Mesendoderm (in vitro differentiated cells): ENCODE results near the gene TRIP10.
"Not testable (repeated sequence)": the region's sequence is repeated elsewhere in the genome, so short reads cannot be mapped to it uniquely, and the experiment has no call there.

Experiments
- DNase-seq: peaks from one replicate; pipeline ENCODE4 v3.0.0; 2013
- H2AK5ac ChIP-seq: 2 replicates; pipeline ENCODE4 v1.6.1; 2013; ENCODE audit warnings: low read length, inconsistent platforms
- H2BK120ac ChIP-seq: 2 replicates; pipeline ENCODE4 v1.6.1; 2013; ENCODE audit warnings: low read depth, mild to moderate bottlenecking, low read length, moderate library complexity, mixed read lengths
- H2BK15ac ChIP-seq: replicated peaks from 2 replicates; pipeline ENCODE4 v1.6.1; 2013; ENCODE audit warnings: low read depth, mild to moderate bottlenecking, moderate library complexity
- H2BK5ac ChIP-seq: 2 replicates; pipeline ENCODE4 v1.6.1; 2013; ENCODE audit warnings: low read length, inconsistent platforms
- H3K18ac ChIP-seq: 2 replicates; pipeline ENCODE4 v1.6.1; 2013; ENCODE audit warnings: mild to moderate bottlenecking, low read length, mixed read lengths
- H3K23ac ChIP-seq: one replicate; pipeline ENCODE4 v1.6.1; 2013; ENCODE audit warnings: low read length
- H3K27ac ChIP-seq: 2 replicates; pipeline ENCODE4 v1.5.1; 2013; ENCODE audit warnings: low read depth, mild to moderate bottlenecking, inconsistent platforms, low read length, moderate library complexity
- H3K27me3 ChIP-seq: 2 replicates; pipeline ENCODE4 v1.6.1; 2013; ENCODE audit warnings: low read length, control low read depth, mild to moderate bottlenecking, inconsistent platforms; ENCODE audit not compliant: insufficient read depth, poor library complexity
- H3K36me3 ChIP-seq: 2 replicates; pipeline ENCODE4 v1.6.1; 2013; ENCODE audit warnings: low read length, inconsistent platforms; ENCODE audit not compliant: control insufficient read depth, insufficient read depth
- H3K4ac ChIP-seq: one replicate; pipeline ENCODE4 v1.6.1; 2013; ENCODE audit warnings: low read depth, mild to moderate bottlenecking, low read length, moderate library complexity
- H3K4me1 ChIP-seq: 2 replicates; pipeline ENCODE4 v1.6.1; 2013; ENCODE audit warnings: low read depth, low read length, inconsistent platforms; ENCODE audit not compliant: control insufficient read depth
- H3K4me2 ChIP-seq: 2 replicates; pipeline ENCODE4 v1.6.1; 2013; ENCODE audit warnings: low read length
- H3K4me3 ChIP-seq: 2 replicates; pipeline ENCODE4 v1.5.1; 2013; ENCODE audit warnings: mild to moderate bottlenecking, low read length
- H3K56ac ChIP-seq: one replicate; pipeline ENCODE4 v1.6.1; 2013; ENCODE audit warnings: low read length
- H3K79me1 ChIP-seq: 2 replicates; pipeline ENCODE4 v1.6.1; 2013; ENCODE audit warnings: low read length, inconsistent platforms
- H3K79me2 ChIP-seq: 2 replicates; pipeline ENCODE4 v1.6.1; 2013; ENCODE audit warnings: mild to moderate bottlenecking, low read length; ENCODE audit not compliant: control insufficient read depth, insufficient read depth
- H3K9ac ChIP-seq: 2 replicates; pipeline ENCODE4 v1.6.1; 2013; ENCODE audit warnings: low read length, inconsistent platforms
- H4K5ac ChIP-seq: one replicate; pipeline ENCODE4 v1.6.1; 2013; ENCODE audit warnings: low read length
- H4K8ac ChIP-seq: one replicate; pipeline ENCODE4 v1.6.1; 2013; ENCODE audit warnings: low read depth, mild to moderate bottlenecking, control low read depth, low read length, moderate library complexity
- WGBS: extraction: QIAGEN DNeasy Blood & Tissue Kit; methylation state at CpG from one replicate; pipeline ENCODE4 v1.1.7; 2013; ENCODE audit warnings: low lambda C conversion rate, missing lambda C conversion rate; ENCODE audit not compliant: insufficient coverage; ENCODE audit errors: extremely low coverage; 5-methylcytosine and 5-hydroxymethylcytosine counted together

TRIP10 gene

DNA sequence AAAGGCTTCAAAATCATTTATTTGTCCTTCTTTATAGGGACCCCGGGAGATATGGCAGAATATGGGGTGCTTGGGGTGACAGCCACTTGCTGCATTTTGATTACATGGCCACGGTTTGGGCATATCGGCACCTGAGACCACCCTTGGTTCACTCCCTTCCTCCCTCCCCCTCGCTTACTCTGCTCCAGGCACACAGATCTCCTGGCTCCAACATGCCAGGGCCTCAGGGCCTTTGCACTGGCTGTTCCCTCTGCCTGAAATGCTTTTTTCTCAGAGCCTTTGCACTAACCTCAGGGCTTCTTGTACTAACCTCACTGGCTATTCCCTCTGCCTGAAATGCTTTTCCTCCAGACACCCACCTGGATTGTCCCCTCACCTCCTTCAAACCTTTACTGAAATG is 56.8 kb downstream of the TRIP10 start:
- no peak overlapping the region for H2BK120ac ChIP-seq
- H3K79me1 ChIP-seq: no peaks in the 10 kb centered on the region
- DNase-seq: no peak
- H3K4me3 ChIP-seq: no peak overlapping the region
- H2AK5ac ChIP-seq: no peak overlapping the region
- no peak overlapping the region for H3K9ac ChIP-seq
- H4K8ac ChIP-seq: no peak overlapping the region
- H2BK15ac ChIP-seq: no peak overlapping the region
- no peaks in the 10 kb centered on the region for H3K27me3 ChIP-seq
- H3K79me2 ChIP-seq: no peaks in the 10 kb centered on the region
- H3K4me1 ChIP-seq: peaks cover 2% of the 10 kb centered on the region
- H3K4me2 ChIP-seq: no peak overlapping the region
- H2BK5ac ChIP-seq: no peak overlapping the region
- H3K18ac ChIP-seq: no peak overlapping the region
- H3K27ac ChIP-seq: no peak overlapping the region
- no peak overlapping the region for H4K5ac ChIP-seq
- H3K4ac ChIP-seq: no peak overlapping the region
- no peaks in the 10 kb centered on the region for H3K36me3 ChIP-seq
- WGBS: no CpG with 5 or more reads among the region's 4 CpGs
- H3K56ac ChIP-seq: no peak overlapping the region
- H3K23ac ChIP-seq: no peak overlapping the region

DNA sequence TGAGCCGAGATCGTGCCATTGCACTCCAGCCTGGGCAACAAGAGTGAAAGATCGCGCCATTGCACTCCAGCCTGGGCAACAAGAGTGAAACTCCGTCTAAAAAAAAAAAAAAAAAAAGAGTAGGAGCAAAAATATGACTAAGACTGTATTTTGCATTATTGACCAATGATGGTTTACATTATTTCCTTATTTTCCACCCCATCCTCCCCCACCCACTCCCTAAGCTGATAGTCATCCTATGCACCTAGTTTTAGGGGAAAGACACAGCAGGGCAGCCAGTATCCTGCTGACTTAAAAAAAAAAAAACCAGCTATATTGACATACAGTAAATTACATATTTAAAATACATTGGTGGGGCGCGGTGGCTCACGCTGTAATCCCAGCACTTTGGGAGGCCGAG is 58.2 kb downstream of the TRIP10 start:
- Histone ChIP-seq H3K23ac (no peak overlapping the region), H3K27ac (no peak overlapping the region), H4K8ac (no peak overlapping the region), H2BK15ac (no peak overlapping the region), H2AK5ac (no peak overlapping the region), H3K79me1 (no peaks in the 10 kb centered on the region), H3K36me3 (no peaks in the 10 kb centered on the region), H4K5ac (no peak overlapping the region), H2BK120ac (no peak overlapping the region), H3K4ac (no peak overlapping the region), H3K18ac (no peak overlapping the region), H2BK5ac (no peak overlapping the region), H3K4me1 (peaks cover 2% of the 10 kb centered on the region), H3K4me3 (no peak overlapping the region), H3K4me2 (no peak overlapping the region), H3K27me3 (no peaks in the 10 kb centered on the region), H3K79me2 (no peaks in the 10 kb centered on the region), H3K56ac (no peak overlapping the region), H3K9ac (no peak overlapping the region)
- DNase-seq: no peak
- no CpG with 5 or more reads among the region's 9 CpGs for WGBS

DNA sequence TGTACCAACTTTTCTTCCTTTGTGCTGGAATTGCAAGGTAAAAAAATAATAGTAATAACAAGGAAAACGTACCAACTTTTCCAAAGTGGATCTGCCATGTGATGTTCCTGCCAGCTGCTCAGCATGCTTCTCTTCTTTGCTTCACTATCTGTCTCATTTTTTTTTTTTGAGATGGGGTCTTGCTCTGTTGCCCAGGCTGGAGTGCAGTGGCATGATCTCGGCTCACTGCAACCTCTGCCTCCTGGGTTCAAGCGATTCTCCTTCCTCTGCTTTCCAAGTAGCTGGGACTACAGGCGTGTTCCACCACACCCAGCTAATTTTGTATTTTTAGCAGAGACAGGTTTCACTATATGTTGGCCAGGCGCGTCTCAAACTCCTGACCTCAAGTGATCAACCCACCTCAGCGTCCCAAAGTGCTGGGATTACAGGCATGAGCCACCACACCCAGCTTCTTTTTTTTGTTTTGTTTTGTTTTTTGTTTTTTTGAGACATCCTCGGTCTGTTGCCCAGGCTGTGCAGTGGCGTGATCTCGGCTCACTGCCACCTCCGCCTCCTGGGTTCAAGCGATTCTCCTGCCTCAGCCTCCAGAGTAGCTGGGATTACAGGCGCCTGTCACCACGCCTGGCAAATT is 60.8 kb downstream of the TRIP10 start:
- not testable (repeated sequence) for H3K4me3 ChIP-seq, H3K4me2 ChIP-seq, H2AK5ac ChIP-seq, H2BK5ac ChIP-seq, H3K9ac ChIP-seq, H2BK15ac ChIP-seq, H3K27me3 ChIP-seq, H3K36me3 ChIP-seq, H3K56ac ChIP-seq, H4K8ac ChIP-seq, H3K18ac ChIP-seq, H3K4ac ChIP-seq, H3K79me2 ChIP-seq, DNase-seq, H4K5ac ChIP-seq, H2BK120ac ChIP-seq, H3K4me1 ChIP-seq, H3K27ac ChIP-seq, H3K79me1 ChIP-seq, H3K23ac ChIP-seq
- WGBS: no CpG with 5 or more reads among the region's 14 CpGs

DNA sequence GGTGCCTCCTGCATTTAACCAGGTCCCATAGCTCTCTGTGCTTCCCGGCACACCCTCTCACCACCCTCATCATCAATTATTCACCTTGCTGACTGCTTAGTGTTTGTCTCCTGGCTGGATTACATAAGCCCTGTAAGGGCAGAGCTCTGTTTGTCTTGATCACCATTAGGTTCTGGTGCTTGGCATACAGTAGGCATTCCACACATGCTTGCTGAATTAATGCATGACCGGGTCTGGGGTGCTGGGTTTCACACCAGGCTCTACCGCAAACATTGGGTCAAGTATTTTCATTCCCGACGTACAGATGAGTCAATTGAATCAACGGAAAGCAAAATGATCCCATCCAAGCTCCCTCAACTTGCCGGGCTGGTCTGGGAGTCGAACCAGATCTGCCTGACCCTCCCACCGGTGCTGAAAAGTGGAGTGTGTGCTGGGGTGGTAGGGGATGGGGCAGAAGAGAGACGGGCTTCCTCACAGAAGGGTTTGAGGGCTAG is 61.6 kb downstream of the TRIP10 start:
- Histone ChIP-seq H3K27me3 (no peaks in the 10 kb centered on the region), H3K9ac (peak overlapping the region; percentile 8), H3K4me2 (no peak overlapping the region), H4K5ac (no peak overlapping the region), H3K4ac (peak overlapping the region; percentile 48), H2BK15ac (no peak overlapping the region), H2BK120ac (no peak overlapping the region), H2AK5ac (no peak overlapping the region), H3K4me3 (no peak overlapping the region), H3K23ac (no peak overlapping the region), H3K56ac (peak overlapping the region; percentile 51), H3K79me1 (no peaks in the 10 kb centered on the region), H3K36me3 (no peaks in the 10 kb centered on the region), H3K4me1 (peaks cover 2% of the 10 kb centered on the region), H4K8ac (no peak overlapping the region), H3K18ac (peak overlapping the region; percentile 19), H3K27ac (no peak overlapping the region), H3K79me2 (no peaks in the 10 kb centered on the region), H2BK5ac (peak overlapping the region; percentile 43)
- peak; percentile 42 for DNase-seq
- no CpG with 5 or more reads among the region's 10 CpGs for WGBS
